Left lobe of liver (tissue), 2 donors: ENCODE measurements around the gene P2RY14. TPM values are rescaled to one million over a fixed set of nuclear protein-coding genes. Genes with fewer than 3 reads are reported as not detected.
A peak's percentile ranks its signal among the peaks of the same experiment; 100 is the strongest.

Source experiments
- ATAC-seq: fragments of 200-7000 bp; cut with Tn5 transposase; one replicate; pipeline ENCODE4 v1.9.1; 2020; ENCODE audit warnings: mild to moderate bottlenecking, moderate library complexity
- DNase-seq: peaks from one replicate; pipeline ENCODE4 v3.0.0-alpha.2; 2020; ENCODE audit warnings: low spot score
- total RNA-seq: library from RNA; stranded (reverse); gene quantifications from one replicate; pipeline ENCODE4 v1.2.1, GENCODE V29; 2021
- donor health status: DM: no; HTN: no; CAD: no; lungs with moderate emphysema.
- donor health status: DM: no; HTN: yes; CAD: no.

The P2RY14 gene
- total RNA-seq, 1 donor from 2014 or later = not detected

- ATAC-seq = peak; percentile 91
- no peak for DNase-seq
Measured at GRCh38 chr3:151218136-151218535, 60.2 kb downstream of the P2RY14 start.

GRCh38 chr3:151216641-151217607, 61.4 kb downstream of the P2RY14 start:
- ATAC-seq (no peak), DNase-seq (no peak)

- no peak for DNase-seq
Measured at GRCh38 chr3:151214459-151214858, 63.9 kb downstream of the P2RY14 start.

GRCh38 chr3:151213881-151214280, 64.5 kb downstream of the P2RY14 start:
- DNase-seq (no peak), ATAC-seq (no peak)

More at GRCh38 chr3:151214459-151214858, 63.9 kb downstream of the P2RY14 start:
- ATAC-seq = no peak

GRCh38 chr3:151213151-151213550, 65.2 kb downstream of the P2RY14 start:
- DNase-seq (no peak), ATAC-seq (no peak)

GRCh38 chr3:151210676-151211381, 67.5 kb downstream of the P2RY14 start:
- ATAC-seq (peak; percentile 97), DNase-seq (peak; percentile 68)

- no peak for ATAC-seq
Measured at GRCh38 chr3:151209654-151210053, 68.7 kb downstream of the P2RY14 start.

GRCh38 chr3:151206201-151206600, 72.1 kb downstream of the P2RY14 start:
- ATAC-seq = no peak
- DNase-seq = no peak

More at GRCh38 chr3:151209654-151210053, 68.7 kb downstream of the P2RY14 start:
- DNase-seq = no peak

- ATAC-seq = no peak
- DNase-seq = no peak
Measured at GRCh38 chr3:151205482-151205881, 72.9 kb downstream of the P2RY14 start.

- no peak for ATAC-seq
- DNase-seq = no peak
Measured at GRCh38 chr3:151204530-151205402, 73.6 kb downstream of the P2RY14 start.

GRCh38 chr3:151203051-151203420, 75.3 kb downstream of the P2RY14 start, which contains the start of gene GPR171:
Gene GPR171, minus strand, starts transcription at chr3:151203216. Its CDS starts 3,830 bp downstream, at chr3:151199386.
- ATAC-seq (no peak), DNase-seq (no peak)

- DNase-seq = no peak
- ATAC-seq = no peak
Measured at GRCh38 chr3:151201051-151201730, 77.2 kb downstream of the P2RY14 start.

- DNase-seq (no peak), ATAC-seq (no peak)
Measured at GRCh38 chr3:151200586-151200985, 77.8 kb downstream of the P2RY14 start.

- no peak for DNase-seq
- ATAC-seq = peak; percentile 34
Measured at GRCh38 chr3:151199554-151200438, 78.5 kb downstream of the P2RY14 start.

GRCh38 chr3:151198849-151199248, 79.5 kb downstream of the P2RY14 start:
- ATAC-seq = no peak

GRCh38 chr3:151197981-151198767, 80.2 kb downstream of the P2RY14 start:
- ATAC-seq (peak; percentile 97), DNase-seq (peak; percentile 63)

More at GRCh38 chr3:151198849-151199248, 79.5 kb downstream of the P2RY14 start:
- no peak for DNase-seq

- no peak for DNase-seq
- no peak for ATAC-seq
Measured at GRCh38 chr3:151197228-151197627, 81.1 kb downstream of the P2RY14 start.

GRCh38 chr3:151196434-151196833, 81.9 kb downstream of the P2RY14 start:
- ATAC-seq = no peak
- DNase-seq = no peak
